SK-N-SH (cell line): Measurements from ENCODE around the gene RELCH. TPM values are rescaled to one million over a fixed set of nuclear protein-coding genes. Genes with fewer than 3 reads are reported as not detected.

Source experiments
- CTCF ChIA-PET: fragments of 300-600, 350-600 bp; formaldehyde crosslinking; extraction: SDS; loops from one replicate; lab custom pipeline; 2021; lab: Yijun Ruan, JAX
- POLR2A ChIA-PET: fragments of 350-600 bp; sonication (Branson Sonifier 250); formaldehyde crosslinking; extraction: SDS; loops from one replicate; lab custom pipeline; 2020; ENCODE audit warnings: antibody characterized with exemption, inconsistent platforms; lab: Yijun Ruan, JAX
- DNase-seq: peaks from one replicate; pipeline ENCODE4 v3.0.0; 2012
- H2AFZ ChIP-seq: fragments of 200-600 bp; sonication (generic); 2 replicates; pipeline ENCODE4 v1.8.1; 2016; ENCODE audit warnings: antibody characterized with exemption, mild to moderate bottlenecking, low read depth
- H3F3A ChIP-seq: fragments of 200-600 bp; sonication (generic); replicated peaks from 2 replicates; pipeline ENCODE3; 2016; ENCODE audit warnings: antibody characterized with exemption, mild to moderate bottlenecking; ENCODE audit not compliant: insufficient read depth
- H3K27ac ChIP-seq, 2 experiments: fragments of 200-500 bp in 1 of 2; fragments of 200-600 bp in 1 of 2; sonication (Bioruptor generic) in 1 of 2; sonication (generic), shearing (Covaris generic) in 1 of 2; 2 replicates each; pipeline versions ENCODE4 v1.5.1 to v1.6.1; 2014 to 2016; ENCODE audit warnings: low read depth in 2 of 2, inconsistent platforms in 1 of 2, low read length in 1 of 2, mild to moderate bottlenecking in 1 of 2, mixed read lengths in 1 of 2
- H3K27me3 ChIP-seq: fragments of 200-600 bp; sonication (generic), shearing (Covaris generic); 2 replicates; pipeline ENCODE4 v1.6.1; 2016; ENCODE audit warnings: mixed run types; ENCODE audit not compliant: insufficient read depth
- H3K36me3 ChIP-seq, 2 experiments: fragments of 200-500 bp in 1 of 2; fragments of 200-600 bp in 1 of 2; sonication (Bioruptor generic) in 1 of 2; sonication (generic) in 1 of 2; replicated peaks in 1 of 2; 2 replicates each; pipeline versions ENCODE3 to v1.5.1; 2014 to 2016; ENCODE audit warnings: low read length in 1 of 2, mild to moderate bottlenecking in 1 of 2; ENCODE audit not compliant: insufficient read depth in 2 of 2, control insufficient read depth in 1 of 2
- H3K4me1 ChIP-seq, 2 experiments: fragments of 200-500 bp in 1 of 2; fragments of 200-600 bp in 1 of 2; sonication (Bioruptor generic) in 1 of 2; sonication (generic), shearing (Covaris generic) in 1 of 2; 2 replicates each; pipeline versions ENCODE4 v1.5.1 to v1.6.1; 2014 to 2016; ENCODE audit warnings: low read depth in 1 of 2, low read length in 1 of 2, mixed run types in 1 of 2; ENCODE audit not compliant: insufficient read depth in 2 of 2, control insufficient read depth in 1 of 2
- H3K4me2 ChIP-seq: fragments of 200-600 bp; sonication (generic), shearing (Covaris generic); 2 replicates; pipeline ENCODE4 v1.6.1; 2017; ENCODE audit warnings: mixed run types
- H3K4me3 ChIP-seq, 2 experiments: fragments of 200-500 bp in 1 of 2; fragments of 200-600 bp in 1 of 2; sonication (Bioruptor generic) in 1 of 2; sonication (generic), shearing (Covaris generic) in 1 of 2; 2 replicates each; pipeline versions ENCODE4 v1.5.1 to v1.8.1; 2014 to 2016; ENCODE audit warnings: low read depth in 2 of 2, inconsistent platforms in 1 of 2, low read length in 1 of 2, mild to moderate bottlenecking in 1 of 2, mixed read lengths in 1 of 2, moderate library complexity in 1 of 2
- H3K79me2 ChIP-seq: fragments of 200-600 bp; sonication (generic); 2 replicates; pipeline ENCODE4 v1.8.1; 2017; ENCODE audit warnings: mild to moderate bottlenecking; ENCODE audit not compliant: insufficient read depth
- H3K9ac ChIP-seq: fragments of 200-600 bp; sonication (generic); 2 replicates; pipeline ENCODE4 v1.6.1; 2017; ENCODE audit warnings: mixed run types
- H3K9me2 ChIP-seq: fragments of 200-600 bp; sonication (generic); 2 replicates; pipeline ENCODE4 v1.6.1; 2017; ENCODE audit warnings: mixed run types
- H3K9me3 ChIP-seq: fragments of 200-600 bp; sonication (generic); 2 replicates; pipeline ENCODE4 v1.6.1; 2017; ENCODE audit warnings: mixed run types, mild to moderate bottlenecking, moderate library complexity
- H4K20me1 ChIP-seq: fragments of 200-600 bp; sonication (generic); 2 replicates; pipeline ENCODE4 v1.6.1; 2017; ENCODE audit warnings: mild to moderate bottlenecking, mixed run types; ENCODE audit not compliant: insufficient read depth
- ELF1 ChIP-seq: IDR thresholded peaks from 2 replicates; pipeline ENCODE4 v1.4.0; 2012
- FOSL2 ChIP-seq: IDR thresholded peaks from 2 replicates; pipeline ENCODE4 v1.4.0; 2012; ENCODE audit warnings: low read depth, mild to moderate bottlenecking, moderate library complexity, borderline replicate concordance
- FOXJ3 ChIP-seq: sonication (generic); formaldehyde crosslinking; IDR thresholded peaks from 2 replicates; pipeline ENCODE4 v1.5.1; 2020; ENCODE audit warnings: mild to moderate bottlenecking, missing genetic modification reagents
- FOXM1 ChIP-seq: IDR thresholded peaks from 2 replicates; pipeline ENCODE4 v1.4.0; 2012; ENCODE audit warnings: low read depth, mild to moderate bottlenecking
- GABPA ChIP-seq: IDR thresholded peaks from 2 replicates; pipeline ENCODE4 v1.4.0; 2012; ENCODE audit warnings: low read depth, mild to moderate bottlenecking
- GATA2 ChIP-seq: sonication (generic); formaldehyde crosslinking; IDR thresholded peaks from 2 replicates; pipeline ENCODE4 v1.5.0; 2020; ENCODE audit warnings: mild to moderate bottlenecking, missing genetic modification reagents
- MEF2A ChIP-seq: IDR thresholded peaks from 2 replicates; pipeline ENCODE4 v1.4.0; 2012; ENCODE audit warnings: low read depth, borderline replicate concordance
- MXI1 ChIP-seq: IDR thresholded peaks from 2 replicates; pipeline ENCODE4 v1.6.1; 2012; ENCODE audit warnings: mild to moderate bottlenecking, low read depth, low read length, improper control_type of control experiment
- REST ChIP-seq: IDR thresholded peaks from 2 replicates; pipeline ENCODE4 v1.6.1; 2012; ENCODE audit warnings: mild to moderate bottlenecking, low read depth, low read length, moderate library complexity
- SIN3A ChIP-seq: IDR thresholded peaks from 2 replicates; pipeline ENCODE4 v1.6.1; 2012; ENCODE audit warnings: low read depth, mild to moderate bottlenecking, low read length, moderate library complexity, borderline replicate concordance
- USF1 ChIP-seq: IDR thresholded peaks from 2 replicates; pipeline ENCODE4 v1.4.0; 2012; ENCODE audit warnings: low read depth, borderline replicate concordance
- ZBTB33 ChIP-seq: IDR thresholded peaks from 2 replicates; pipeline ENCODE4 v1.4.0; 2012; ENCODE audit warnings: low read depth, borderline replicate concordance
- WGBS: methylation state at CpG from one replicate; pipeline ENCODE4 v1.1.6; 2017; ENCODE audit warnings: low lambda C conversion rate; 5-methylcytosine and 5-hydroxymethylcytosine counted together
- polyA plus RNA-seq, 3 experiments: library from polyadenylated mRNA; depleted of rRNA; stranded (reverse); fragments of >200 nt; gene quantifications; 2 replicates each; pipeline ENCODE4 v1.2.3, GENCODE V29; 2012

The RELCH gene
- polyA plus RNA-seq, 1 of the 3 experiments (the other 2 are of a cell fraction), result 7.4 TPM

GRCh38 chr18:62289047-62289446, 102.0 kb downstream of the RELCH start:
- no peak overlapping the region for H3K9ac ChIP-seq
- H4K20me1 ChIP-seq, result no peaks in the 10 kb centered on the region
- POLR2A ChIA-PET, result no interaction called here
- no peaks in the 10 kb centered on the region for H3F3A ChIP-seq
- no peak overlapping the region for H3K4me2 ChIP-seq
- H3K36me3 ChIP-seq, result peaks cover 37 to 47% of the 10 kb centered on the region in 2 experiments
- H3K27me3 ChIP-seq, result no peaks in the 10 kb centered on the region
- no peaks in the 10 kb centered on the region for H3K9me2 ChIP-seq
- H3K27ac ChIP-seq, result no peak overlapping the region
- H3K9me3 ChIP-seq, result no peaks in the 10 kb centered on the region
- DNase-seq, result no peak
- WGBS, result 94% methylated on average over 2 of the region's 2 CpGs
- CTCF ChIA-PET, result interaction anchor here (0.8 kb wide), 1 partner anchor 9 kb away, joined by 3 read pairs; no protein-coding TSS in a partner anchor
- H2AFZ ChIP-seq, result no peak overlapping the region
- H3K79me2 ChIP-seq, result no peaks in the 10 kb centered on the region
- no peak for TF ChIP-seq SIN3A
- TF ChIP-seq ELF1, result no peak
- no peak for TF ChIP-seq GATA2 (CRISPR knock-in tag)
- TF ChIP-seq ZBTB33, result no peak
- no peak for TF ChIP-seq GABPA
- TF ChIP-seq USF1, result no peak
- no peak for TF ChIP-seq FOSL2
- no peak for TF ChIP-seq MXI1
- no peak for TF ChIP-seq REST
- no peak for TF ChIP-seq FOXM1
- no peak for TF ChIP-seq MEF2A
- no peak overlapping the region for H3K4me3 ChIP-seq
- H3K4me1 ChIP-seq, result no peaks in the 10 kb centered on the region

GRCh38 chr18:62294073-62294472, 107.0 kb downstream of the RELCH start:
- CTCF ChIA-PET, result no interaction called here
- peaks cover 34 to 41% of the 10 kb centered on the region in 2 experiments for H3K36me3 ChIP-seq

More at GRCh38 chr18:62294073-62294472, 107.0 kb downstream of the RELCH start:
- H3K9me3 ChIP-seq, result no peaks in the 10 kb centered on the region
- H3K27ac ChIP-seq, result no peak overlapping the region
- H2AFZ ChIP-seq, result no peak overlapping the region
- H3K27me3 ChIP-seq, result no peaks in the 10 kb centered on the region
- POLR2A ChIA-PET, result no interaction called here
- H3K79me2 ChIP-seq, result no peaks in the 10 kb centered on the region
- H3K4me2 ChIP-seq, result no peak overlapping the region
- H4K20me1 ChIP-seq, result no peaks in the 10 kb centered on the region
- no peak for DNase-seq
- no peaks in the 10 kb centered on the region for H3K9me2 ChIP-seq
- H3K9ac ChIP-seq, result no peak overlapping the region
- H3K4me3 ChIP-seq, result no peak overlapping the region
- H3K4me1 ChIP-seq, result no peaks in the 10 kb centered on the region
- no peaks in the 10 kb centered on the region for H3F3A ChIP-seq
- TF ChIP-seq FOXJ3 (CRISPR knock-in tag), result no peak
